PC-3 (cell line): ENCODE results near the gene CRACR2B. TPM values are rescaled to one million over a fixed set of nuclear protein-coding genes. Genes with fewer than 3 reads are reported as not detected.

Experiments
- ATAC-seq: fragments of 200-7000 bp; cut with Tn5 transposase; 2 replicates; pipeline ENCODE4 v1.9.1; 2020; ENCODE audit warnings: mild to moderate bottlenecking, moderate library complexity
- BruUV-seq: library from RNA; stranded (reverse); fragments of 400-500 nt; replicated peaks from 2 replicates; lab custom pipeline; 2021; lab: Mats Ljungman, UMichigan
- CTCF ChIA-PET: fragments of 300-600 bp; sonication (Branson Sonifier 250); formaldehyde crosslinking; loops from one replicate; lab custom pipeline; 2022; ENCODE audit warnings: antibody characterized with exemption; lab: Charles Lee
- POLR2A ChIA-PET: fragments of 300-600 bp; sonication (Branson Sonifier 250); formaldehyde crosslinking; loops from one replicate; lab custom pipeline; 2022; ENCODE audit warnings: antibody characterized with exemption; ENCODE audit not compliant: unreplicated experiment; lab: Charles Lee
- DNase-seq: peaks from one replicate; pipeline ENCODE4 v3.0.0-alpha.2; 2015
- H2AFZ ChIP-seq: fragments of 300-600 bp; sonication (generic); 2 replicates; pipeline ENCODE4 v1.6.0; 2016; ENCODE audit warnings: antibody characterized with exemption, low read length
- H3F3A ChIP-seq: fragments of 300-600 bp; sonication (generic); one replicate; pipeline ENCODE4 v1.6.0; 2017; ENCODE audit warnings: antibody characterized with exemption, low read length, control low read depth, mild to moderate bottlenecking; ENCODE audit not compliant: unreplicated experiment
- H3K27ac ChIP-seq: fragments of 300-600 bp; sonication (generic); 2 replicates; pipeline ENCODE4 v1.5.1; 2016; ENCODE audit warnings: mild to moderate bottlenecking, low read length
- H3K27me3 ChIP-seq: fragments of 300-600 bp; sonication (generic); 2 replicates; pipeline ENCODE4 v1.6.1; 2016; ENCODE audit warnings: low read length, mixed read lengths
- H3K36me3 ChIP-seq: fragments of 300-600 bp; sonication (generic); 2 replicates; pipeline ENCODE4 v1.6.1; 2016; ENCODE audit warnings: low read depth, mixed run types, low read length, mixed read lengths
- H3K4me1 ChIP-seq: fragments of 300-600 bp; sonication (generic); 2 replicates; pipeline ENCODE4 v1.5.1; 2016; ENCODE audit warnings: low read length; ENCODE audit not compliant: insufficient read depth
- H3K4me2 ChIP-seq: fragments of 300-600 bp; sonication (generic); 2 replicates; pipeline ENCODE4 v1.6.0; 2016; ENCODE audit warnings: low read length
- H3K4me3 ChIP-seq: fragments of 300-600 bp; sonication (generic); 2 replicates; pipeline ENCODE4 v1.5.1; 2016; ENCODE audit warnings: mild to moderate bottlenecking, low read length, mixed read lengths
- H3K79me2 ChIP-seq: fragments of 300-600 bp; sonication (generic); 2 replicates; pipeline ENCODE4 v1.6.1; 2017; ENCODE audit warnings: low read length, mixed read lengths
- H3K9ac ChIP-seq: fragments of 300-600 bp; sonication (generic); 2 replicates; pipeline ENCODE4 v1.6.0; 2016; ENCODE audit warnings: mild to moderate bottlenecking, low read length
- H3K9me2 ChIP-seq: fragments of 300-600 bp; sonication (generic); replicated peaks from 2 replicates; pipeline ENCODE4 v1.6.1; 2016; ENCODE audit warnings: mixed run types, low read length, mixed read lengths
- H3K9me3 ChIP-seq: fragments of 300-600 bp; sonication (generic); 2 replicates; pipeline ENCODE4 v1.6.1; 2016; ENCODE audit warnings: low read length, mixed read lengths
- H4K20me1 ChIP-seq: fragments of 300-600 bp; sonication (generic); 2 replicates; pipeline ENCODE4 v1.6.1; 2016; ENCODE audit warnings: low read length, mixed read lengths
- EZH2 ChIP-seq: fragments of 300-600 bp; sonication (generic); IDR thresholded peaks from one replicate; pipeline ENCODE4 v1.6.1; 2017; ENCODE audit warnings: antibody characterized with exemption, mild to moderate bottlenecking, low read length; ENCODE audit not compliant: unreplicated experiment
- EZH2phosphoT487 ChIP-seq: fragments of 300-600 bp; sonication (generic); IDR thresholded peaks from 2 replicates; pipeline ENCODE4 v1.6.1; 2018; ENCODE audit warnings: mild to moderate bottlenecking, antibody characterized with exemption, low read length, borderline replicate concordance
- intact Hi-C: fragments of 100-400 bp; cut with micrococcal nuclease; formaldehyde crosslinking; loops from 2 replicates; pipeline ENCODE4 v1.9.0; 2023
- total RNA-seq: library from RNA; depleted of rRNA; stranded (reverse); fragments of >200 nt; gene quantifications from 2 replicates; pipeline ENCODE4 v1.2.3, GENCODE V29; 2014
- TF ChIP-seq, protein P1 (sequence below): fragments of 300-600 bp; sonication (generic); conservative IDR thresholded peaks from 2 replicates; pipeline ENCODE4 v1.5.1; 2017; ENCODE audit warnings: antibody characterized with exemption, low read depth, mild to moderate bottlenecking, low read length

CRACR2B gene
- total RNA-seq, 1 experiment from 2014 or later = 10.6 TPM

DNA sequence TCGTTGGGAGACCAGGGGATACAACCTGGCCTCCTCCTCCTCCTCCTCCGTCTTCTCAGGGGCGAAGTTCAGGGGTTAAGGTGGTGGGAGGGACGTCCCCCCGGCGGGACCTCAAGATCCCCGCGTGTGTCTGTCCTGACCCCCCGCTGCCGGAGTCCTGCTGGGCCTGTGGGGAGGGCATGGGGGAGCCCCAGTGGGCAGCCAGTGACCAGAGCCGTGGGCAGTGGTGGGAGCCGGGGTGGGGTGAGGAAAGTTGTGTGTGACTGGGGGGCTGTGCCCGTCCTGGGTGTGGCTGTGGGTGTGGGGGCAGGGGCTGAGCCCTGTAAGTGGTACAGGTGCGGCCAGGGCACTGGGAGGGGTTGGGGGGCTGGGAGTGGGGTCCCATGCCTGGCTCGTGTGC, 25.0 kb downstream of the CRACR2B start:
- Histone ChIP-seq H3K27me3 (no peaks in the 10 kb centered on the region), H3K79me2 (0 out of 2 replicates have a peak, but pooled peaks cover 5% of the 10 kb centered on the region), H3K27ac (no peak overlapping the region), H3K9me3 (no peaks in the 10 kb centered on the region), H3F3A (no peaks in the 10 kb centered on the region), H3K9ac (no peak overlapping the region), H4K20me1 (no peaks in the 10 kb centered on the region), H2AFZ (no peak overlapping the region), H3K4me3 (no peak overlapping the region), H3K9me2 (no peaks in the 10 kb centered on the region), H3K4me1 (no peaks in the 10 kb centered on the region), H3K4me2 (no peak overlapping the region), H3K36me3 (no peaks in the 10 kb centered on the region; the same call in 1 of the 2 replicates)
- intact Hi-C loops = no loop called here
- ChIA-PET CTCF (no interaction called here), POLR2A (no interaction called here)
- TF ChIP-seq, protein P1, sequence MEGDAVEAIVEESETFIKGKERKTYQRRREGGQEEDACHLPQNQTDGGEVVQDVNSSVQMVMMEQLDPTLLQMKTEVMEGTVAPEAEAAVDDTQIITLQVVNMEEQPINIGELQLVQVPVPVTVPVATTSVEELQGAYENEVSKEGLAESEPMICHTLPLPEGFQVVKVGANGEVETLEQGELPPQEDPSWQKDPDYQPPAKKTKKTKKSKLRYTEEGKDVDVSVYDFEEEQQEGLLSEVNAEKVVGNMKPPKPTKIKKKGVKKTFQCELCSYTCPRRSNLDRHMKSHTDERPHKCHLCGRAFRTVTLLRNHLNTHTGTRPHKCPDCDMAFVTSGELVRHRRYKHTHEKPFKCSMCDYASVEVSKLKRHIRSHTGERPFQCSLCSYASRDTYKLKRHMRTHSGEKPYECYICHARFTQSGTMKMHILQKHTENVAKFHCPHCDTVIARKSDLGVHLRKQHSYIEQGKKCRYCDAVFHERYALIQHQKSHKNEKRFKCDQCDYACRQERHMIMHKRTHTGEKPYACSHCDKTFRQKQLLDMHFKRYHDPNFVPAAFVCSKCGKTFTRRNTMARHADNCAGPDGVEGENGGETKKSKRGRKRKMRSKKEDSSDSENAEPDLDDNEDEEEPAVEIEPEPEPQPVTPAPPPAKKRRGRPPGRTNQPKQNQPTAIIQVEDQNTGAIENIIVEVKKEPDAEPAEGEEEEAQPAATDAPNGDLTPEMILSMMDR = no peak
- TF ChIP-seq EZH2 = no peak
- no peak for TF ChIP-seq EZH2phosphoT487
- no TSS peak for BruUV-seq
- no peak for ATAC-seq
- no peak for DNase-seq

DNA sequence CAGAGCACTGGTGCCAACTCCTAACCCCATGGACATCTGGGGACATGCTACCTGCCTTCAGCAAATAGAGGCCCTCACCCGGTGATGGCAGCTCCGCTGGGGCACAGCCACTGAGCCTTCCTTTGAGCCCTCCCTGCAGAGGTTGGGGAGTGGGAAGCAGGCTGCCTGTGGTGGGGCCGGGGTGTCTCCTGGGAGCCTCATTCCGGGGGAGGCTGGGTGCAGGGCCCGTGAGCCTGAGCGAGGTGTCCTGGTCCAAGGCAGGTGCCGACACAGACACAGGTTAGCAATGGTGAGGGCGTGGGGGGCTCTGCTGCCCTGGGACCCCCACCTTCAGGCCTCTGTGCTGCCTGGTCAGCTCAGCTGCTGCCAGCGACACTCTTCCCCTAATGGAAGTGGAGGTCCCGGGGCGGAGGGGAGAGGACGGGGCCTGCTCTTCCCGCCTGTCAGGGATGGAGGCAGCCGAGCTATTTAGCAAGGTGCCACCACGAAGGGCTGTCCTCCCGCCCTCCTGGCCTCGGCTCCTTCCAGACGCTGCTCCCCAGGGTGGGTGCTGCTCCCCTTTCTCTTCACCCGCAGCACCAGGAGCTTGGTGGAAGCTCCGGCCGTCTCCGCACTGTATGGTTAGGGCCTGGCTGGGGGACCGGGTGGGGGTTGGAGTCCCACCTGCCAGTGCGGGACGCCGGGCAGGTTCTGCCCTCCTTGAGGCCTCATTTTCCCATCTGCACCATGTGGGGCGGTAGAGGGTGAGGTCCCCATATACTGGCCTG, 26.1 kb downstream of the CRACR2B start:
- H3K27me3 ChIP-seq = no peaks in the 10 kb centered on the region
- ChIA-PET POLR2A (no interaction called here), CTCF (no interaction called here)
- H3K9ac ChIP-seq = no peak overlapping the region
- no peaks in the 10 kb centered on the region for H3K4me1 ChIP-seq
- no peak overlapping the region for H2AFZ ChIP-seq
- no peaks in the 10 kb centered on the region for H3K9me3 ChIP-seq
- no peaks in the 10 kb centered on the region for H4K20me1 ChIP-seq
- H3K4me2 ChIP-seq = no peak overlapping the region
- BruUV-seq = no TSS peak
- no peaks in the 10 kb centered on the region for H3K36me3 ChIP-seq
- no peak overlapping the region for H3K4me3 ChIP-seq
- H3K9me2 ChIP-seq = no peaks in the 10 kb centered on the region
- ATAC-seq (no peak), DNase-seq (no peak)
- intact Hi-C loops = no loop called here
- H3F3A ChIP-seq = no peaks in the 10 kb centered on the region
- H3K79me2 ChIP-seq = no peaks in the 10 kb centered on the region
- no peak overlapping the region for H3K27ac ChIP-seq
- no peak for TF ChIP-seq EZH2
- no peak for TF ChIP-seq EZH2phosphoT487
- TF ChIP-seq, protein P1 = no peak

DNA sequence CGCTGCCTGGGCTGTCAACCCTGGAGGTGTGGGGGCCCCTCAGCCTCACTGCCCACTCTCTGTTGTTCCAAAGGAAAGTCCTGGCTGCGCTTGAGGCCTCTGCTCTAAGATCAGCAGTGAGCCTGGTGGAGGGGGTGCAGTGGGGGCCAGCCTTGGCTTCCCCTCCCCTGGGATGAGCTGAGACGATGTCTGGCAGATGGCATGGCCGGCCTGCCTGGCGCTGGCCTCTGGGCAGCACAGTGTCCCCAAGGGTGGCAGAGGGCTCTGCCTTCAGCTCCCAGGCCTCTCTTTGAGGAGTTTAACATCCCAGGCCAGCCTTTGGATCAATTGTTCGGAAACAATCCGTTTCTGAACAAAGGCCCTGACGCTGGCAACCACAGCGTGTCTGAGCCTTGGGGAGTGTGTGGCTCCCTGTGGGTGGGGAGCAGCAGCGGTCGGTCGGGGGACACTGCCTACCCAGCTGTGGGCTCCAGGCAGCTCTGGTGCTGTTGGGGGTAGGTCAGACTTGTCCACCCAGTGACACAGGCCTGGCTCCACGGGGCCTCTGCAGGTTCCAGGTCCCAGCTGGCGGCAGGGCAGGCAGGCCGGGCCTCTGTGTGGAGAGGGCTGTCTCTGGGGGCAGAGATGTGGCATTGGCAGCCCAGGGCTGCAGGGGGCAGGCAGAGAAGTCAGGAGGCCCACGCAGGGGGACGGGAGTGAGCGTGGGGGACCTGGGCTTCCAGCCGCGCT, 27.0 kb downstream of the CRACR2B start:
- ATAC-seq (no peak), DNase-seq (no peak)
- H3K4me2 ChIP-seq = no peak overlapping the region
- no peaks in the 10 kb centered on the region for H3K36me3 ChIP-seq
- no TSS peak for BruUV-seq
- POLR2A ChIA-PET = no interaction called here
- H3K27ac ChIP-seq = no peak overlapping the region
- CTCF ChIA-PET = no interaction called here
- no peaks in the 10 kb centered on the region for H3K4me1 ChIP-seq
- no peaks in the 10 kb centered on the region for H3K79me2 ChIP-seq
- no peaks in the 10 kb centered on the region for H3F3A ChIP-seq
- TF ChIP-seq EZH2phosphoT487 (no peak), EZH2 (no peak)
- TF ChIP-seq, protein P1 = no peak
- H3K9ac ChIP-seq = no peak overlapping the region
- no peaks in the 10 kb centered on the region for H3K9me2 ChIP-seq
- intact Hi-C loops = no loop called here
- no peak overlapping the region for H3K4me3 ChIP-seq
- no peaks in the 10 kb centered on the region for H4K20me1 ChIP-seq
- H2AFZ ChIP-seq = no peak overlapping the region
- H3K27me3 ChIP-seq = no peaks in the 10 kb centered on the region
- H3K9me3 ChIP-seq = no peaks in the 10 kb centered on the region
